Amniotic stem cell (primary cell): ENCODE results near the gene CALN1.
"Not testable (repeated sequence)": the region's sequence is repeated elsewhere in the genome, so short reads cannot be mapped to it uniquely, and the experiment has no call there.

ENCODE experiments used
- DNase-seq: peaks from one replicate; lab custom pipeline; 2025; lab: John Stamatoyannopoulos, UW

The CALN1 gene

GRCh38 chr7:72097226-72097625, 314.9 kb downstream of the CALN1 start:
- no peak for DNase-seq

GRCh38 chr7:72092769-72093168, 319.4 kb downstream of the CALN1 start:
- DNase-seq = no peak

GRCh38 chr7:72087926-72088325, 324.2 kb downstream of the CALN1 start:
- no peak for DNase-seq

GRCh38 chr7:72080865-72081510, 331.1 kb downstream of the CALN1 start:
- no peak for DNase-seq

- no peak for DNase-seq
Measured at GRCh38 chr7:72080341-72080766, 331.8 kb downstream of the CALN1 start.

GRCh38 chr7:72078856-72079255, 333.3 kb downstream of the CALN1 start:
- no peak for DNase-seq

- no peak for DNase-seq
Measured at GRCh38 chr7:72078301-72078700, 333.8 kb downstream of the CALN1 start.

- no peak for DNase-seq
Measured at GRCh38 chr7:72077786-72078185, 334.4 kb downstream of the CALN1 start.

GRCh38 chr7:72072901-72073300, 339.2 kb downstream of the CALN1 start:
- DNase-seq = no peak

- no peak for DNase-seq
Measured at GRCh38 chr7:72069263-72069662, 342.9 kb downstream of the CALN1 start.

GRCh38 chr7:72065764-72066163, 346.4 kb downstream of the CALN1 start:
- not testable (repeated sequence) for DNase-seq

- DNase-seq = no peak
Measured at GRCh38 chr7:72064916-72065315, 347.2 kb downstream of the CALN1 start.

GRCh38 chr7:72063330-72063729, 348.8 kb downstream of the CALN1 start:
- DNase-seq = no peak

GRCh38 chr7:72062666-72063065, 349.5 kb downstream of the CALN1 start:
- DNase-seq = no peak

GRCh38 chr7:72059925-72060324, 352.2 kb downstream of the CALN1 start:
- DNase-seq = no peak

- no peak for DNase-seq
Measured at GRCh38 chr7:72058579-72058978, 353.6 kb downstream of the CALN1 start.

- DNase-seq = no peak
Measured at GRCh38 chr7:72057796-72058195, 354.3 kb downstream of the CALN1 start.

GRCh38 chr7:72057231-72057630, 354.9 kb downstream of the CALN1 start:
- DNase-seq = no peak

- no peak for DNase-seq
Measured at GRCh38 chr7:72055426-72055825, 356.7 kb downstream of the CALN1 start.

- DNase-seq = no peak
Measured at GRCh38 chr7:72053292-72053691, 358.8 kb downstream of the CALN1 start.

- no peak for DNase-seq
Measured at GRCh38 chr7:72048420-72048819, 363.7 kb downstream of the CALN1 start.

- DNase-seq = no peak
Measured at GRCh38 chr7:72042855-72043254, 369.3 kb downstream of the CALN1 start.

GRCh38 chr7:72040641-72041040, 371.5 kb downstream of the CALN1 start:
- no peak for DNase-seq

- no peak for DNase-seq
Measured at GRCh38 chr7:72039460-72039859, 372.7 kb downstream of the CALN1 start.
